HG02759 (cell line): ENCODE data around the gene VAV3.
"Not testable (repeated sequence)": the region's sequence is repeated elsewhere in the genome, so short reads cannot be mapped to it uniquely, and the experiment has no call there.

Source experiments
- ATAC-seq: cut with Tn5 transposase; IDR thresholded peaks from one replicate; pipeline ENCODE4 v1.9.1; 2021; ENCODE audit warnings: mild to moderate bottlenecking, moderate library complexity; ENCODE audit not compliant: unreplicated experiment

The VAV3 gene

GRCh38 chr1:107661158-107661557 lies 303.8 kb downstream of the VAV3 start:
- ATAC-seq = no peak

GRCh38 chr1:107659961-107660360 lies 305.0 kb downstream of the VAV3 start:
- no peak for ATAC-seq

- no peak for ATAC-seq
Measured at GRCh38 chr1:107657356-107657755, 307.6 kb downstream of the VAV3 start.

DNA sequence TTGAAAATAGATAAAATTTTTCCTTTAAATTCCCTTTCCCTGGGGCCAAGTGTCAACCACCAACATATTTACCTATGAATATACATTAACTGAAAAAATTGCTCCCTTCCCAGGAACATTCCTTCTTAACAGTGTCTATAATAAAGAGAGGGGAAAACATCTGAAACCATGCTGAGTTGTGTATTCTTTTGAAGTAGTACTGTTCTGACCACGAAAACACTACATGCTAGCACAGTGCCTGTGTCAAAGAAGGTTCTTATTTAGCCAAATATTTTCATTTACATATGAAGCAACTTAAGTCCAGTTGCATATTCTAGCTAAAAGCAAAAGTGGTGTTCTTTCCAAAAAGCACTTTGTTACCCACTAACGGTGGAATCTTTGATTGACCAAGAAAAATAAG lies 311.2 kb downstream of the VAV3 start:
- no peak for ATAC-seq

- ATAC-seq = no peak
Measured at GRCh38 chr1:107653005-107653404, 312.0 kb downstream of the VAV3 start.

- not testable (repeated sequence) for ATAC-seq
Measured at GRCh38 chr1:107650825-107651224, 314.2 kb downstream of the VAV3 start.

DNA sequence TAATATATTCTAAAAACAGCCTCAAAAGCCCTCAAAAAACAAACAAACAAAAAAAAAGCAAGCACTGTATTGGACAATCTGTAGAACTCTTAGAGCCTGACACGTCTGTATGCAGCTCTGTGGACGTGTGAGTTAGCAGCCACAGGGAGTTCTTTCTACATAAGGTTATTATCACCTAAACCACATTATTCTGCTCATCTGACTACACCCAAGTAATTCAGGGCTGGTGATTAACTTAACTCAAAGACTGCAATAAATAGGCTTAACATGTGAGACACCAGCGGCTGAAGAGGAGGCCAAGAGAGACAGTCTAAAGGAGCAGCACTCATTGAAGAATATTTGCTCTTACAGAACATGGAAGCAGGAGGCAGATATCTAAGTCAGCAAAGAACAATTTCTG lies 316.0 kb downstream of the VAV3 start:
- no peak for ATAC-seq

- ATAC-seq = no peak
Measured at GRCh38 chr1:107648071-107648470, 316.9 kb downstream of the VAV3 start.

GRCh38 chr1:107647012-107647411 lies 318.0 kb downstream of the VAV3 start:
- ATAC-seq = no peak

GRCh38 chr1:107643766-107644165 lies 321.2 kb downstream of the VAV3 start:
- ATAC-seq = no peak

- no peak for ATAC-seq
Measured at GRCh38 chr1:107640207-107640606, 324.8 kb downstream of the VAV3 start.

DNA sequence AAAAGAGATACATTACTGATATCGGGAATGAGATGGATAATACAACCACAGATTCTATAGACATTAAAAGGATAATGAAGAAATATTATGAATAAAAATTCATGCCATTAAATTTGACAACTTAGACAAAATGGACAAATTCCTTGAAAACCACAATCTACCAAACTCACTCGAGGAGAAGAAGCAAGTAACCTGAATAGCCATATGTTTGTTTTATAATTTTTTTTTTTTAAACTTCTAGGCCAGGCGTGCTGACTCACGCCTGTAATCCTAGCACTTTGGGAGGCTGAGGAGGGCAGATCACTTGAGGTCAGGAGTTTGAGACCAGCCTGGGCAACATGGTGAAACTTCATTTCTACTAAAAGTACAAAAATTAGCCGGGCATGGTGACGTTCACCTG lies 327.9 kb downstream of the VAV3 start:
- no peak for ATAC-seq

- ATAC-seq = no peak
Measured at GRCh38 chr1:107633596-107633995, 331.4 kb downstream of the VAV3 start.

- no peak for ATAC-seq
Measured at GRCh38 chr1:107626073-107626796, 338.7 kb downstream of the VAV3 start.

GRCh38 chr1:107625405-107626029 lies 339.5 kb downstream of the VAV3 start:
- ATAC-seq = no peak

GRCh38 chr1:107623431-107623830 lies 341.5 kb downstream of the VAV3 start:
- no peak for ATAC-seq

GRCh38 chr1:107622966-107623365 lies 342.0 kb downstream of the VAV3 start:
- no peak for ATAC-seq

DNA sequence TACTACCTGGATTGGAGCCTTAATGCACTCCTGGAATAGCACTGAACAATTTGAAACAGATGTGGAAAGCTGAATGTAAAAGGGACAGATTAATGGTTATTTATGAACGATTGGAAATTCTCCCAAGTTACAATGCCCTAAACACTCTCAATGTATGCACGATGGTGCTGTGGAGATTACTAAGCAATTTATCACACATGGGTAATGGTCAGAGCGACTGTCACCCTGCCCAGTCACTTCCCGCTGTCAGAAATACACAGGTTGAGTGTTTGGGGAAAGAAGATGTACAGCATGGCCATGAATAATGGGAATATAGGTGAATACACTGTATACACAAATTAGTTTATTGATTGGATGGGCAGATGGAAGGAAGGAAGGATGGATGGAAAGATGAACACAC lies 342.4 kb downstream of the VAV3 start:
- no peak for ATAC-seq

DNA sequence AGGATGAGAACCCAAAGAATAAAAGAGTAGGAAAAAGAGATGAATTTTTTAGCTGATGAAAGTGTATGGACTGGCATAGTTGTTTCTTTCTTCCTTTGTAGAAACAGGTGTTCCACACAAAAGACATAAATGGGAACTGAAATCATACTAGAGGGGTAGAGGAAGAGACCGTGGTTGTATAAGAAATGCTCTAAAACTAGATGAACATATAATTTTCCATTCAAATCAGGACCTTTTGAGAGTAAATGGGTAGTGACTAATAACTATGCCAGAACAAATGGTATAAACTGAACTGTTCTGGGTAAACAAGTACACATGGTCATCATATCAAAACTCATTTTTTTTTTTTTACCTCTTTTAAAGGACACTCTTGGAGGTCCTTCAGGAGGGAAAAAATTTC lies 344.2 kb downstream of the VAV3 start:
- no peak for ATAC-seq

- no peak for ATAC-seq
Measured at GRCh38 chr1:107618539-107618938, 346.4 kb downstream of the VAV3 start.

GRCh38 chr1:107617921-107618320 lies 347.1 kb downstream of the VAV3 start:
- ATAC-seq = no peak

GRCh38 chr1:107617456-107617855 lies 347.5 kb downstream of the VAV3 start:
- no peak for ATAC-seq

GRCh38 chr1:107609808-107610207 lies 355.2 kb downstream of the VAV3 start:
- no peak for ATAC-seq
